GM23338 (cell line): ENCODE measurements around the gene TSPAN4. TPM values are rescaled to one million over a fixed set of nuclear protein-coding genes. Genes with fewer than 3 reads are reported as not detected.

ENCODE experiments used
- ATAC-seq: fragments of 200-7000 bp; cut with Tn5 transposase; 3 replicates; pipeline ENCODE4 v1.9.1; 2020
- DNase-seq: peaks from one replicate; pipeline ENCODE4 v3.0.0-alpha.2; 2015; ENCODE audit warnings: low spot score
- H2AFZ ChIP-seq: fragments of 200-600 bp; sonication (generic); 2 replicates; pipeline ENCODE4 v1.8.0; 2016; ENCODE audit warnings: antibody characterized with exemption, mild to moderate bottlenecking, moderate library complexity
- H3F3A ChIP-seq: fragments of 200-600 bp; sonication (generic); replicated peaks from 2 replicates; pipeline ENCODE4 v1.8.0; 2017; ENCODE audit warnings: antibody characterized with exemption, mixed run types, low read depth
- H3K27ac ChIP-seq: fragments of 200-600 bp; sonication (generic); 2 replicates; pipeline ENCODE4 v1.6.1; 2016; ENCODE audit warnings: low read depth
- H3K27me3 ChIP-seq: fragments of 200-600 bp; sonication (generic); 2 replicates; pipeline ENCODE4 v1.8.0; 2016; ENCODE audit warnings: mild to moderate bottlenecking, mixed run types, moderate library complexity; ENCODE audit not compliant: insufficient read depth
- H3K36me3 ChIP-seq: fragments of 200-600 bp; sonication (generic); 2 replicates; pipeline ENCODE4 v1.8.0; 2016; ENCODE audit warnings: mild to moderate bottlenecking; ENCODE audit not compliant: insufficient read depth
- H3K4me1 ChIP-seq: fragments of 200-600 bp; sonication (generic); 2 replicates; pipeline ENCODE4 v1.8.0; 2016; ENCODE audit warnings: mild to moderate bottlenecking, moderate library complexity; ENCODE audit not compliant: insufficient read depth
- H3K4me2 ChIP-seq: fragments of 200-600 bp; sonication (generic); 2 replicates; pipeline ENCODE4 v1.7.1; 2017; ENCODE audit warnings: mixed run types
- H3K4me3 ChIP-seq: fragments of 200-600 bp; sonication (generic); 2 replicates; pipeline ENCODE4 v1.6.1; 2016; ENCODE audit warnings: mixed run types
- H3K79me2 ChIP-seq: fragments of 200-600 bp; sonication (generic); replicated peaks from 2 replicates; pipeline ENCODE4 v1.8.0; 2017; ENCODE audit warnings: mild to moderate bottlenecking; ENCODE audit not compliant: insufficient read depth
- H3K9me2 ChIP-seq: fragments of 200-600 bp; sonication (generic); 2 replicates; pipeline ENCODE4 v1.8.0; 2017; ENCODE audit not compliant: insufficient read depth
- H4K20me1 ChIP-seq: fragments of 200-600 bp; sonication (generic); replicated peaks from 2 replicates; pipeline ENCODE4 v1.8.0; 2017; ENCODE audit warnings: mild to moderate bottlenecking; ENCODE audit not compliant: insufficient read depth
- H3K27ac Mint-ChIP-seq: 2 replicates; pipeline ENCODE4 v1.8.0; 2020; ENCODE audit warnings: inconsistent platforms, mild to moderate bottlenecking, moderate library complexity, mixed read lengths
- H3K27me3 Mint-ChIP-seq: 3 replicates; pipeline ENCODE4 v1.8.0; 2022; ENCODE audit warnings: low read depth, mild to moderate bottlenecking, moderate library complexity, mixed read lengths, inconsistent platforms; ENCODE audit not compliant: insufficient read depth, poor library complexity
- H3K36me3 Mint-ChIP-seq: 3 replicates; pipeline ENCODE4 v1.8.0; 2021; ENCODE audit warnings: low read depth, mild to moderate bottlenecking, inconsistent platforms, moderate library complexity, mixed read lengths
- H3K4me1 Mint-ChIP-seq: 3 replicates; pipeline ENCODE4 v1.8.0; 2020; ENCODE audit warnings: mild to moderate bottlenecking, inconsistent platforms, mixed read lengths
- H3K4me3 Mint-ChIP-seq: 3 replicates; pipeline ENCODE4 v1.8.0; 2021; ENCODE audit warnings: moderate library complexity, mild to moderate bottlenecking, inconsistent platforms, mixed read lengths
- H3K9me3 Mint-ChIP-seq: 3 replicates; pipeline ENCODE4 v1.8.0; 2020; ENCODE audit warnings: moderate library complexity, mild to moderate bottlenecking, inconsistent platforms, mixed read lengths
- CREB1 ChIP-seq: fragments of 250-450 bp; sonication (Bioruptor Pico); IDR thresholded peaks from 2 replicates; pipeline ENCODE4 v1.5.0; 2020; ENCODE audit warnings: low read depth, mild to moderate bottlenecking, moderate library complexity
- CTCF ChIP-seq, 2 experiments: fragments of 200-600 bp in 1 of 2; sonication (generic) in 1 of 2; conservative IDR thresholded peaks; 2 replicates each; pipeline versions ENCODE4 v1.5.1 to v1.6.1; 2016 to 2017; ENCODE audit warnings: antibody characterized with exemption in 2 of 2, low read depth in 2 of 2, mild to moderate bottlenecking in 2 of 2, moderate library complexity in 1 of 2
- ETS1 ChIP-seq: IDR thresholded peaks from 2 replicates; pipeline ENCODE4 v1.6.1; 2016; ENCODE audit warnings: antibody characterized with exemption
- EZH2 ChIP-seq: fragments of 200-600 bp; sonication (generic); IDR thresholded peaks from one replicate; pipeline ENCODE4 v1.8.0; 2017; ENCODE audit warnings: antibody characterized with exemption, mild to moderate bottlenecking, low read depth; ENCODE audit not compliant: unreplicated experiment
- EZH2phosphoT487 ChIP-seq: fragments of 200-600 bp; sonication (generic); IDR thresholded peaks from one replicate; pipeline ENCODE4 v1.8.1; 2018; ENCODE audit warnings: antibody characterized with exemption; ENCODE audit not compliant: unreplicated experiment
- JUNB ChIP-seq: IDR thresholded peaks from one replicate; pipeline ENCODE4 v1.6.1; 2016; ENCODE audit warnings: antibody characterized with exemption; ENCODE audit not compliant: unreplicated experiment
- NANOG ChIP-seq: IDR thresholded peaks from 2 replicates; pipeline ENCODE4 v1.6.1; 2016; ENCODE audit warnings: antibody characterized with exemption, borderline replicate concordance
- POLR2AphosphoS5 ChIP-seq: IDR thresholded peaks from 2 replicates; pipeline ENCODE4 v1.6.1; 2016; ENCODE audit warnings: antibody characterized with exemption, low read depth
- REST ChIP-seq: IDR thresholded peaks from one replicate; pipeline ENCODE4 v1.6.1; 2018; ENCODE audit warnings: antibody characterized with exemption; ENCODE audit not compliant: unreplicated experiment
- STAT1 ChIP-seq: IDR thresholded peaks from one replicate; pipeline ENCODE4 v1.6.1; 2016; ENCODE audit warnings: antibody characterized with exemption; ENCODE audit not compliant: unreplicated experiment
- ZNF114 ChIP-seq: fragments of 250-450 bp; sonication (Bioruptor Pico); IDR thresholded peaks from 2 replicates; pipeline ENCODE4 v1.5.0; 2020; ENCODE audit warnings: mild to moderate bottlenecking, moderate library complexity
- ZNF331 ChIP-seq: fragments of 250-450 bp; sonication (Bioruptor Pico); IDR thresholded peaks from 2 replicates; pipeline ENCODE4 v1.5.0; 2020; ENCODE audit warnings: low read depth, mild to moderate bottlenecking, moderate library complexity
- ZNF462 ChIP-seq: fragments of 250-450 bp; sonication (Bioruptor Pico); IDR thresholded peaks from 2 replicates; pipeline ENCODE4 v1.5.0; 2020; ENCODE audit warnings: mild to moderate bottlenecking, moderate library complexity
- polyA plus RNA-seq: library from polyadenylated mRNA; unstranded; fragments of >200 nt; fragmentation: Nextera tagmentation; extraction: Ambion mirVana; gene quantifications from 2 replicates; pipeline ENCODE4 v1.2.1, GENCODE V29; 2016
- total RNA-seq: library from RNA; depleted of rRNA; stranded (reverse); fragments of >200 nt; shearing (Covaris generic); gene quantifications from 2 replicates; pipeline ENCODE4 v1.2.3, GENCODE V29; 2014

The TSPAN4 gene
- total and polyA plus RNA-seq, 2 experiments from 2014 or later = 76.8 to 150 TPM

- H3K9me2 ChIP-seq = no peaks in the 10 kb centered on the region
- peak; percentile 62 for DNase-seq
Measured at GRCh38 chr11:833849-834311, 8.8 kb upstream of the TSPAN4 start.

More at GRCh38 chr11:833849-834311, 8.8 kb upstream of the TSPAN4 start:
- no peaks in the 10 kb centered on the region for H3K9me3 Mint-ChIP-seq
- peak overlapping the region; percentile 89 for H3K4me3 ChIP-seq
- H3K27ac Mint-ChIP-seq = no peak overlapping the region
- no peak overlapping the region for H2AFZ ChIP-seq
- peaks cover 44% of the 10 kb centered on the region for H3K27me3 Mint-ChIP-seq
- H3K27ac ChIP-seq = no peak overlapping the region
- ATAC-seq = no peak
- peaks cover 13% of the 10 kb centered on the region; the same call in 2 of the 3 replicates for H3K36me3 Mint-ChIP-seq
- peaks cover 22% of the 10 kb centered on the region for H3K4me1 ChIP-seq
- 0 out of 2 replicates have a peak, but pooled peaks cover 5% of the 10 kb centered on the region for H3K79me2 ChIP-seq
- peak overlapping the region; percentile 73 for H3K4me3 Mint-ChIP-seq
- peaks cover 27% of the 10 kb centered on the region for H3K27me3 ChIP-seq
- no peaks in the 10 kb centered on the region for H3K36me3 ChIP-seq
- peak overlapping the region; percentile 93 for H3K4me2 ChIP-seq
- H4K20me1 ChIP-seq = peaks cover 14% of the 10 kb centered on the region; the same call in 1 of the 2 replicates
- TF ChIP-seq ZNF114 (no peak), EZH2 (no peak), EZH2phosphoT487 (no peak), ETS1 (no peak), CREB1 (CRISPR knock-in tag) (no peak), ZNF462 (CRISPR knock-in tag) (no peak), ZNF331 (CRISPR knock-in tag) (no peak), REST (no peak), POLR2AphosphoS5 (no peak; the same call in 1 of the 2 replicates), STAT1 (no peak), CTCF (conservative IDR thresholded peaks at IDR 0.05; ENCODE audit: low read depth in 2 of 2) (no peak), JUNB (no peak), NANOG (no peak)
- H3K4me1 Mint-ChIP-seq = peaks cover 33% of the 10 kb centered on the region
- peaks cover 24% of the 10 kb centered on the region; the same call in 1 of the 2 replicates for H3F3A ChIP-seq
